ENCODE measurements around the gene TTC12. TPM values are rescaled to one million over a fixed set of nuclear protein-coding genes. Genes with fewer than 3 reads are reported as not detected.

The TTC12 gene
- total and polyA plus RNA-seq, 10 of the 15 experiments (the other 5 are each of a cell fraction or from before 2014, with no cell fraction given) = 3.7 to 14.0 (median 8.1) TPM

DNA sequence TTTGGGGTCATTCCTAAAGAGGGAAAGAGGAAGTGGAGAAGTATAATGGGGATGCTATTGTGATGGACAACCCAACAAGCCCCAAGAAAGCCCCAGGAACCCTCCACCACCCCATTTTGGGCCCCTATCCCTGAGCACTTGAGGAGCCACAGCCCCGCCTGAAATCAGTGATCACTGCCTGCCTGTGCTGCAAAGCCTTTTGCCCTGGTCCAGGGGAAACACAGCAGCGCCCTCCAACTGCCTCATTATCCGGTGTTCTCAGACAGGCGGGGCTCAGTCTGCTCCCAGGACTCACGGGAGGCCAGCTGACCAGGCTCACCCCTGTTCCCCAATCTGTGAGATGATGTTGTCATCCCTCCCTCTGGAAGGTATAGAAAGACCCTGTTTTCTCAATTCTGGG is 44.7 kb upstream of the TTC12 start:
- Histone ChIP-seq H4K20me1 (ENCODE audit: control insufficient read depth, insufficient read depth) (no peaks in the 10 kb centered on the region), H3K4me1 (ENCODE audit: control insufficient read depth, insufficient read depth, low read length) (no peaks in the 10 kb centered on the region), H3K9me3 (replicated peaks; ENCODE audit: control insufficient read depth, insufficient read depth, low read length) (no peaks in the 10 kb centered on the region), H3K4me2 (ENCODE audit: control insufficient read depth, insufficient read depth) (no peak overlapping the region), H3K27ac (ENCODE audit: control insufficient read depth, insufficient read depth) (no peak overlapping the region), H3K36me3 (ENCODE audit: control insufficient read depth in 2 of 2, insufficient read depth in 2 of 2, low read length in 1 of 2) (no peaks in the 10 kb centered on the region), H3K9ac (ENCODE audit: control insufficient read depth, insufficient read depth, low read length) (no peak overlapping the region), H3K79me2 (ENCODE audit: control insufficient read depth, insufficient read depth, low read length) (no peaks in the 10 kb centered on the region), H3K27me3 (replicated peaks in 1 of 2; ENCODE audit: control insufficient read depth in 2 of 2, insufficient read depth in 2 of 2, low read length in 1 of 2) (peaks cover 2 to 4% of the 10 kb centered on the region in 2 experiments), H3K4me3 (no peak overlapping the region), H2AFZ (ENCODE audit: control insufficient read depth, low read depth, low read length) (no peak overlapping the region)
- no TSS peak for BruUV-seq (replicated peaks)
- intact Hi-C loops (cut with micrococcal nuclease; ENCODE audit: unreplicated experiment) = no loop called here
- SMC1A ChIA-PET (ENCODE audit: uncharacterized antibody, unreplicated experiment) = no interaction called here
- POLR2A ChIA-PET = no interaction called here
- CTCF ChIA-PET = no interaction called here
- in situ Hi-C loops (cut with MboI) = no loop called here
- WGBS (ENCODE audit: insufficient coverage, insufficient replicate concordance, low lambda C conversion rate, missing lambda C conversion rate) = 3% methylated on average over 5 of the region's 5 CpGs
- FAIRE-seq (no peak), DNase-seq (ENCODE audit: low read depth, low spot score) (no peak), ATAC-seq (no peak)
- TF ChIP-seq TARDBP (IDR thresholded peaks at IDR 0.05; ENCODE audit: borderline replicate concordance) = no peak
- no peak for TF ChIP-seq RBBP5 (conservative IDR thresholded peaks at IDR 0.05)
- no peak for TF ChIP-seq FOXK2 (IDR thresholded peaks at IDR 0.05)
- TF ChIP-seq ZBTB33 (IDR thresholded peaks at IDR 0.05) = no peak
- RAD21 ChIA-PET (ENCODE audit: unreplicated experiment) = no interaction called here

DNA sequence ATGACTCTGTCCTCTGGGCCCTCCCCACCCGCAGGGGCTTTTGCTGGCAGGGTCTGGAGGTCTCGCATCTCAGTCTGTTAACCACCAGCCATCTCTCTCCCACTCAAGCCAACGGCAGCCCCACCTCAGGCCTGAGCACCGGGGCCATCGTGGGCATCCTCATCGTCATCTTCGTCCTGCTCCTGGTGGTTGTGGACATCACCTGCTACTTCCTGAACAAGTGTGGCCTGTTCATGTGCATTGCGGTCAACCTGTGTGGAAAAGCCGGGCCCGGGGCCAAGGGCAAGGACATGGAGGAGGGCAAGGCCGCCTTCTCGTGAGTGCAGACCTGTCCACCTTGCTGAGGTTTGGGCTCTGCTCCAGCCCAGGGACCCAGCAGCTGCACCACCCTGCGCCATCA is 44.3 kb upstream of the TTC12 start:
- H2AFZ ChIP-seq (ENCODE audit: control insufficient read depth, low read depth, low read length) = no peak overlapping the region
- no peaks in the 10 kb centered on the region for H3K36me3 ChIP-seq (ENCODE audit: control insufficient read depth in 2 of 2, insufficient read depth in 2 of 2, low read length in 1 of 2)
- H3K27me3 ChIP-seq (replicated peaks in 1 of 2; ENCODE audit: control insufficient read depth in 2 of 2, insufficient read depth in 2 of 2, low read length in 1 of 2) = peaks cover 2 to 4% of the 10 kb centered on the region in 2 experiments
- RAD21 ChIA-PET (ENCODE audit: unreplicated experiment) = no interaction called here
- ATAC-seq (no peak), DNase-seq (ENCODE audit: low read depth, low spot score) (no peak), FAIRE-seq (no peak)
- H3K4me3 ChIP-seq = no peak overlapping the region
- CTCF ChIA-PET = no interaction called here
- H3K9me3 ChIP-seq (replicated peaks; ENCODE audit: control insufficient read depth, insufficient read depth, low read length) = no peaks in the 10 kb centered on the region
- H3K9ac ChIP-seq (ENCODE audit: control insufficient read depth, insufficient read depth, low read length) = no peak overlapping the region
- no peak for TF ChIP-seq KAT2A (conservative IDR thresholded peaks at IDR 0.05; ENCODE audit: control insufficient read depth, low read depth, low read length)
- no peak for TF ChIP-seq SIN3A (IDR thresholded peaks at IDR 0.05; ENCODE audit: low read depth, low read length)
- no peak for TF ChIP-seq MYC (IDR thresholded peaks at IDR 0.05; ENCODE audit: insufficient read depth, insufficient read length, insufficient replicate concordance, low read length, severe bottlenecking)
- no peak for TF ChIP-seq NBN (IDR thresholded peaks at IDR 0.05)
- TF ChIP-seq, protein P1, sequence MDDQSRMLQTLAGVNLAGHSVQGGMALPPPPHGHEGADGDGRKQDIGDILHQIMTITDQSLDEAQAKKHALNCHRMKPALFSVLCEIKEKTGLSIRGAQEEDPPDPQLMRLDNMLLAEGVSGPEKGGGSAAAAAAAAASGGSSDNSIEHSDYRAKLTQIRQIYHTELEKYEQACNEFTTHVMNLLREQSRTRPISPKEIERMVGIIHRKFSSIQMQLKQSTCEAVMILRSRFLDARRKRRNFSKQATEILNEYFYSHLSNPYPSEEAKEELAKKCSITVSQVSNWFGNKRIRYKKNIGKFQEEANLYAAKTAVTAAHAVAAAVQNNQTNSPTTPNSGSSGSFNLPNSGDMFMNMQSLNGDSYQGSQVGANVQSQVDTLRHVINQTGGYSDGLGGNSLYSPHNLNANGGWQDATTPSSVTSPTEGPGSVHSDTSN (IDR thresholded peaks at IDR 0.05; ENCODE audit: insufficient replicate concordance, low read depth, low read length) = no peak
- no peak for TF ChIP-seq TCF3 (IDR thresholded peaks at IDR 0.05; ENCODE audit: borderline replicate concordance, insufficient read depth, low read depth, low read length)
- no peak for TF ChIP-seq NFXL1 (IDR thresholded peaks at IDR 0.05; ENCODE audit: borderline replicate concordance)
- no peaks in the 10 kb centered on the region for H3K79me2 ChIP-seq (ENCODE audit: control insufficient read depth, insufficient read depth, low read length)
- no peak overlapping the region for H3K4me2 ChIP-seq (ENCODE audit: control insufficient read depth, insufficient read depth)
- no peaks in the 10 kb centered on the region for H4K20me1 ChIP-seq (ENCODE audit: control insufficient read depth, insufficient read depth)
- H3K27ac ChIP-seq (ENCODE audit: control insufficient read depth, insufficient read depth) = no peak overlapping the region
- in situ Hi-C loops (cut with MboI) (no loop called here), intact Hi-C loops (cut with micrococcal nuclease; ENCODE audit: unreplicated experiment) (no loop called here)
- SMC1A ChIA-PET (ENCODE audit: uncharacterized antibody, unreplicated experiment) = no interaction called here
- no TSS peak for BruUV-seq (replicated peaks)
- POLR2A ChIA-PET = no interaction called here
- H3K4me1 ChIP-seq (ENCODE audit: control insufficient read depth, insufficient read depth, low read length) = no peaks in the 10 kb centered on the region
- 40% methylated on average over 13 of the region's 13 CpGs for WGBS (ENCODE audit: insufficient coverage, insufficient replicate concordance, low lambda C conversion rate, missing lambda C conversion rate)
